ENCODE measurements around the gene SPECC1.
"Not testable (repeated sequence)": the region's sequence is repeated elsewhere in the genome, so short reads cannot be mapped to it uniquely, and the experiment has no call there.

Gene SPECC1

GRCh38 chr17:20009302-20010098, at the start of gene SPECC1:
TSS of gene SPECC1 (plus strand) at chr17:20009359. CDS start at chr17:20096652, 87,293 bp downstream.
- peak; percentile 64 to 67 for DNase-seq

GRCh38 chr17:19962954-19963353, 46.2 kb upstream of the SPECC1 start:
- not testable (repeated sequence) for DNase-seq

- DNase-seq = no peak
Measured at GRCh38 chr17:19973156-19973555, 36.0 kb upstream of the SPECC1 start.

GRCh38 chr17:19975601-19976000, 33.6 kb upstream of the SPECC1 start:
- DNase-seq = no peak

GRCh38 chr17:19977293-19978208, 31.6 kb upstream of the SPECC1 start, which contains the start of gene AKAP10:
TSS of gene AKAP10 (minus strand) at chr17:19977828. CDS start at chr17:19977679, 149 bp downstream.
- peak; percentile 89 for DNase-seq

- DNase-seq = peak; percentile 84
Measured at GRCh38 chr17:19978209-19978802, 30.9 kb upstream of the SPECC1 start.

- peak; percentile 56 to 72 for DNase-seq
Measured at GRCh38 chr17:19978805-19979211, 30.4 kb upstream of the SPECC1 start.

GRCh38 chr17:19979917-19980770, 29.0 kb upstream of the SPECC1 start:
- DNase-seq = no peak

GRCh38 chr17:19986941-19987861, 22.0 kb upstream of the SPECC1 start:
- no peak for DNase-seq

- DNase-seq = no peak
Measured at GRCh38 chr17:19987897-19988296, 21.3 kb upstream of the SPECC1 start.

- no peak for DNase-seq
Measured at GRCh38 chr17:19991252-19991885, 17.8 kb upstream of the SPECC1 start.

GRCh38 chr17:19992803-19993713, 16.1 kb upstream of the SPECC1 start:
- DNase-seq = peak; percentile 83 to 87

GRCh38 chr17:19996086-19996485, 13.1 kb upstream of the SPECC1 start:
- no peak for DNase-seq

- no peak for DNase-seq
Measured at GRCh38 chr17:19996502-19996901, 12.7 kb upstream of the SPECC1 start.

GRCh38 chr17:20008242-20009051, 712 bp upstream of the SPECC1 start:
- DNase-seq = no peak

- no peak for DNase-seq
Measured at GRCh38 chr17:20009052-20009301, 182 bp upstream of the SPECC1 start.

- DNase-seq = peak; percentile 22 to 31
Measured at GRCh38 chr17:20010099-20010863, 1.1 kb downstream of the SPECC1 start.

GRCh38 chr17:20010936-20011335, 1.8 kb downstream of the SPECC1 start:
- DNase-seq = no peak
